ENCODE results near the gene IREB2.
"Not testable (repeated sequence)": the region's sequence is repeated elsewhere in the genome, so short reads cannot be mapped to it uniquely, and the experiment has no call there.

IREB2 gene

DNA sequence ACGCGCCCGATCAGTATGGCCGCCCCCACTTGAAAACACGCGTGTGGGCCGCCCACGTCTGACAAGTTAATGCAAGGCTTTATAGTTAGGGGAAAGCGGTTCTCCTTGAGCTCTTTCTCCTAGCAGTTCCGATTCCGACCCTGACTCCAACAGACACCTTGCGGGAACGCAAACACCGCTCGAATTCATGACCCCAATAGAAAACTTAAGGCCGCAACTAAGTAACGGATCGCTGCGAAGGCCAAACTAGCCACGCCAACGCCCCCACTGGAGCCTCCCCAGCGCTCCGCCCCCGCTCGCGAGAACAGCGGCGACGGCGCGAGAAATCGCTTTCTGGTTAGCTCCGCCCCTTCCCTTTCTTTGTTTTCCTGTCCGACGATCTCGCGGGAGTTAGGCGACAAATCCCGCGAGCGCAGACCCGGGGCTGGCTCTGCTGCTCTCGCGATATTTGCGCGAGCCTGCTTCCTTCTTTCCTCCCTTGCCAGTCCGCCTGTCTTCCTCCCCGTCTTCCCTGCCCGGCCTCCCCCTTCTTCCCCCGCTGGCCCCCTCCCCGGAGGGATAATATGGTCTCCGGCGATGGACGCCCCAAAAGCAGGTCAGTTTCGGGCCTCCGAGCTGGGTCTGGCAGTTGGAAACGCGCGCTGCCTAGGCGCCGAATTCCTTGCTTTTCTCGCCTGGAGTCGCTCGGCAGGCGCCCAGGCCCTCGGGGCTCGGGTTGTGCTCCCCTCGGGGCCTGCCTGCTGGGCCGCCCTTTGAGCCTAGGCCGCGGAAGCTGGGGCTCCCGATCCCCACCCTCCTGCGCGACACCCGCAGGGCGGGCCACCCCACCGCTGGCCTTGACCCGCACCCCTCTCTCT, at the start of gene IREB2:
TSS of gene IREB2 (plus strand) at position 455 of the 857 bp plus-strand sequence. CDS start at position 577, 122 bp downstream.
- peak; percentile 97 for DNase-seq

GRCh38 chr15:78388865-78389264, 49.2 kb upstream of the IREB2 start:
- no peak for DNase-seq

GRCh38 chr15:78389322-78389721, 48.7 kb upstream of the IREB2 start:
- DNase-seq: no peak

- DNase-seq: no peak
Measured at GRCh38 chr15:78389738-78390137, 48.3 kb upstream of the IREB2 start.

DNA sequence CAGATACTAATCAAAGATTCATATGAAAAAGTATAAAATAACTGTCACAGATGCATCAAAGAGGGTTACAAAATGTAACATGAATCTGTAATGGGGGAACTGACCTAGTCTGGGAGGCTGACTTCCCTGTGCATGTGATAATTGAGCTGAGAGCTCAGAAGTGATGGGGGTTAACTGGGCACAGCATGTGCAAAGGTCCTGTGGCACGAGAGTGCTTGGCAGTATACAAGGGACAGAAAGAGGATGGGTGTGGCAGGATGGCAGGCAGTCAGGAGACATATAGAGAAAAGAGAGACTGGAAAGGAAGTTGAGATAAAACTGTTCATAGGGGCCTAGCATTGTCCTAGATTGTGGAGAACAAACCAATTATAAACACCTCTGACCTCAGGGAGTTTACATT, 47.8 kb upstream of the IREB2 start:
- DNase-seq: no peak

- no peak for DNase-seq
Measured at GRCh38 chr15:78390826-78391225, 47.2 kb upstream of the IREB2 start.

DNA sequence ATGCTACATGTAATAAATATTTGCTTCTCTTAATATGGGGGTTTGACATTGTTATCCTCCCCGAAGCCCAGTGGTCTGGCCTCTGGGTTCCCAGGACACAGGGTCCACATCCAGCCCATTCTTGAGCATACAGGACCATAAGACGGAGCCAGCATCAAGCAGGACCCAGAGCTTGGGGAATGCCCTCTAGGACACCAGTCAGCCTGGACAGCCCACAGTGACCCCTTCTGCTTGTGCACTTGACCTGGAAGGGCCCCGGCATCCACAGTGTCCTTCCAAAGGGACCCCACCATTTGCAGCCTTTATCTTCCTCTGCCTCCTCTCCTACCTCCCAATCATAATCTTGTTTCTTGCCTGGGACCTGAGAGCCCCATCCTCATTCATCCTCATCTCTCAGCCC, 46.2 kb upstream of the IREB2 start:
- DNase-seq: no peak

GRCh38 chr15:78392430-78392829, 45.6 kb upstream of the IREB2 start:
- no peak for DNase-seq

DNA sequence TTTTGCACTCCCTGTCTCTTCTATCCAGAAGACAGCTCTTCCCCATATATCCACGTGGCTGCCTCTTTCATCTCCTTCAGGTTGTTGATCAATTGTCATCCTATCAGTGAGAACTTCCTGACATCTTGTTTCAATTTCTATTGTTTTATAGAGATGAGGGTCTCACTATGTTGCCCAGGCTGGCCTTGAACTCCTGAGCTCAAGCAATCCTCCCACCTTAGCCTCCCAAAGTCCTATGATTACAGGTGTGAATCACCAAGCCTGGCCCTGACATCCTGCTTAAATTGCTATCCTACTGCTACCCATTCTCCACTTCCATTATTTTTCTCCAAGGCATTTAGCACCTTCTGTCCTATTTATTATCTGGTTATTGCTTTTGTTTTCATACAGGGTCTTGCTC, 44.9 kb upstream of the IREB2 start:
- DNase-seq: no peak

- no peak for DNase-seq
Measured at GRCh38 chr15:78394026-78394425, 44.0 kb upstream of the IREB2 start.

- DNase-seq: no peak
Measured at GRCh38 chr15:78394981-78395616, 42.9 kb upstream of the IREB2 start.

DNA sequence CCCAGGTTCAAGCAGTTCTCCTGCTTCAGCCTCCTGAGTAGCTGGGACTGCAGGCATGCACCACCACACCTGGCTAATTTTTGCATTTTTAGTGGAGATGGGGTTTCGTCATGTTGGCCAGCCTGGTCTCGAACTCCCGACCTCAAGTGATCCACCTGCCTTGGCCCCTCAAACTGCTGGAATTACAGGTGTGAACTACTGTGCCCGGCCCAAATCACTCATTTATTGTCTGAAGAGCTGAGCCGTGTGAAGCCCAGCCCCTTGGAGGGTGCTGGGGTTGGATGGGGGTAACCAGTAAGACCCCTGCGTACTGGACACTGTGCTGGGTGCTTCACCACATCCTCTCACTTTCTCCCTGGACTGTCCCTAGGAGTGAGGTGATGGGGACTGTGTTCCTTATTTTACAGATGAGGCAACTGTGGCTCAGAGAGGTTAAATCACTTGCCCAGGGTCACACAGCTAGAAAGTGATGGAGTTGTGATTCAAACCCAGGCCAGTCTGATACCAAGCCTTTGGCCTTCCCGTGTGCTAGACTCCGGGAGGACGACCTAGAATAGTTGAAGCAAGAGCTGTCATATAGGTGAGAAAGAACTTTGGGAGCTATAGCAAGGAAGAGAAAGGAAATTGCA, 41.7 kb upstream of the IREB2 start:
- no peak for DNase-seq

DNA sequence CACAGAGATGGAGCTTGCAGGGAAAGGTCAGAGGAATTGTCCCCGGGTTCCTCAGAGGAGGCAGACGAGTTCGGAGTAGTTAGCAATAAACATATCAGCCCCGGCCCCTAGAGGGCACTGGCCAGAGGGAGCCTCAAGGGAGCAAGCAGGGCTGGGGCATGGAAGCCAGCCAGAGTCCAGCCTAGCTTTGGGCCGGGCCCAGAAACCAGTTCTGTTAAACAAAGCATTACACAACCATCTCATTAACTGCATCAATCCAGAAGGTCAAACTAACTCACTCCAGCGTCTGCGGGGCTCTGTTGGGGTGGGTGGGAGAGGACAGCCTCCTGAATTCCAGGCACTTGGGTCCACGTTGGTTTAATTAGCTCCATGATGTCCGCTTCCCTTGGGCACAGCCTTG, 41.0 kb upstream of the IREB2 start:
- DNase-seq: no peak

GRCh38 chr15:78397382-78397781, 40.6 kb upstream of the IREB2 start:
- no peak for DNase-seq

DNA sequence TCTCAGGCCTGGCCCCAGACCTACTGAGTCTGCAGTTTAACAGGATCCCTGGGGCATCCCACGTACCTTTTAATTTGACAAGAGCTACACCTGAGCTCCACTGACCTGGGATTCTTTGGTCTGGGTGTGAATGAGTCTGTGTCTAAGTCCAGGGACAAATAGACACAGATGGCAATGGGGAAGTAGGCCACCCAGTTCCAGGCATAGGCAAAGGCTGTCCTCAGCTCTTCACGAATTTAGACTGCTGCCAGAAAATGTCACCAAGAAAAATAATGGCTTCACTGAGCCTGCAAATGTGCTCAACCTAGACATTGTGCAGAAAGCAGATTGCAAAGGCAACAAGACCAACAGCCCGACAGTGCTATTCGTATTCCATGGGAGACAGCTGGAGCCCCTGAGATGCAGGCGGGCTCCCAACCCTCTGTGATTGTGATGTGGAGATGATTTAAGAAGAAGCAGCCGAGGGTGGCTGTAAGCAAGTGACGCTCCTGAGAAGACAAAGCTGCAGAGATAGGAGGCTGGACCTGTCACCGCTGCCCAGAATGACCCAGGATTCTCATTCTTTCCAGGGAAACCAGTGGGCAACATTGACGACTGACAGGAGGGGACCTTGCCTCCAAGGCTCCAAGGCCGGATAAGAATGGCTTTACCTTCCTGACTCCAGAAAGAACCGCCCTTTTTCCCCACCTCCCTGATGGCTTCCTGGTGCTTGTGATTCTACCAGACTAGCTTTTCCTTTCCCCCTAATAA, 39.8 kb upstream of the IREB2 start:
- no peak for DNase-seq

GRCh38 chr15:78399091-78399490, 38.9 kb upstream of the IREB2 start:
- DNase-seq: no peak

DNA sequence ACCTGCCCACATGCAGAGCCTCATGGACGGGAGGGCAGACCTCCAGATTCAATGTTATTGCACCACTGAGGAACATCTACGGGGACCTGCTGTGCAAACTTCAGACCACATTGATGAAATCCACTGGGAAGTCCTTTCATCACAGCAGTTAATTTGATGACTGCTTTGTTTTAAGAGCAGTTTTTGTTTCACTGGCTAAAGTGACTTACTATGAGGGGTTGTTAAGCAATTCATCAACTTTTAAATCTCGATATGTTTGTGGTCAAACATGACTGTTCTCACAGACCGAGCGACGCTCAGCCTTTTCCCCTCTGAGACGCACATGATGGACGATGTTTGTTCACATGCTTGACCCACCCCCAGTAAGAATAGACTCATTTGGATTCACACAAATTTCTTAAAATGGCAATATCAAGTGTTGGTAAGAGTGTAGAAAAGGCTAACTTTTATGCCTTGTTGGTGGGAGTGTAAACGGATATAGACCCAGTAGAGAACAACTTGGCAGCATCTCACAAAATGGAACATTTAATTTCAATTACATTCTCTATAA, 35.9 kb upstream of the IREB2 start:
- DNase-seq: no peak

DNA sequence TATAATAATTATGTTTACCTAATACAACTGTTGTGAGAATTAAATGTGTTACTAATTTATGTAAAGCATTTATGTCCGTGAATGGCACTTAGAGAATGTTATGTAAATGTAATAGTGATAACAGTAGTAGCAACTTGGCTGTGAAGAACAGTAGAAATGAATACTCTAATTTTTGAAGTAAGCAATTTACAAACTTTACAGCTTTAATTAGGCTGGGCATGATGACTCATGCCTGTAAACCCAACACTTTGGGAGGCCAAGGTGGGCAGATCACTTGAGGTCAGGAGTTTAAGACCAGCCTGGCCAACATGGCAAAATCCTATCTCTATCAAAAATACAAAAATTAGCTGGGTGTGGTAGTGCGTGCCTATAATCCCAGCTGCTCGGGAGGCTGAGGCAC, 33.9 kb upstream of the IREB2 start:
- no peak for DNase-seq

DNA sequence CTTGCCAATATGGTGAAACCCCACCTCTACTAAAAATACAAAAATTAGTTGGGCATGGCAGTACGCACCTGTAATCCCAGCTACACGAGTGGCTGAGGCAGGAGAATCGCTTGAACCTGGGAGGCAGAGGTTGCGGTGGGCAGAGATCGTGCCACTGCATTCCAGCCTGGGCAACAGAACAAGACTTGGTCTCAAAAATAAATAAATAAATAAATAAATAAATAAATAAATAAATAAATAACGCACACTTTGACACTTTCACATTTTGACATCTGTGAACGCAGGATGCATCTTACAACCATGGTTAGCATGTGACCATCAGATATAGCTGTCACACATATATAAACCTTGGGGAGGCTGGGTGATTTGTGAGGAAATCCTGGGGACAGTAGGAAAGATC, 33.2 kb upstream of the IREB2 start:
- not testable (repeated sequence) for DNase-seq

DNA sequence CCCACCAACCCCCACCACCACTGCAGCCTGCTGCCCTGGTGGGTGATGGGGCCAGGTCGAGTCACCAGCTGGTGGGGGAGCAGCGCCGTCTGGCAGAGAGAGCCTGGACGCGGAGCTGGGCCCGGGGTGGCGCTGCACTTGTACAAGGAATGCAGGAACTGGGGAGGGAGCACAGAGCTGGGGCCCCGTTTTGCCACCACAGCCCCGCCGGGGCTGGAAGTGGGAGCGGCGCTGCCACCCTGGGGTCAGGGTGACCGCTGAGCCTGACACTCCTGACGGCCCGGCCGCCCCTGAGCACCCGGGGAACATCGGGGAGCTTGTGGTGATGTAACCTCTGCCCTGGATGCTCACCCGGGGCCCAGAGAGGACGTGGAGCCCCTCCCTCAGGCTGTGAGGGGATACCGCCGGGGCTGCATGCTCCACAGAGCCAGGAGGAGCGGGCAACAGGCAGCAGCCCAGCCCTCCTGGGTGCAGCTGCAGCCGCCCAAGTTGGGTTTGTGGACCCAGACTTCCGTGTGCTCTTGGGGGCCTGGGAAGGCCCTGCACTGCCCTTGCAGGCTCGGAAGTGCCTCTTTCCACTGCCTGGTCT, 32.6 kb upstream of the IREB2 start:
- no peak for DNase-seq

DNA sequence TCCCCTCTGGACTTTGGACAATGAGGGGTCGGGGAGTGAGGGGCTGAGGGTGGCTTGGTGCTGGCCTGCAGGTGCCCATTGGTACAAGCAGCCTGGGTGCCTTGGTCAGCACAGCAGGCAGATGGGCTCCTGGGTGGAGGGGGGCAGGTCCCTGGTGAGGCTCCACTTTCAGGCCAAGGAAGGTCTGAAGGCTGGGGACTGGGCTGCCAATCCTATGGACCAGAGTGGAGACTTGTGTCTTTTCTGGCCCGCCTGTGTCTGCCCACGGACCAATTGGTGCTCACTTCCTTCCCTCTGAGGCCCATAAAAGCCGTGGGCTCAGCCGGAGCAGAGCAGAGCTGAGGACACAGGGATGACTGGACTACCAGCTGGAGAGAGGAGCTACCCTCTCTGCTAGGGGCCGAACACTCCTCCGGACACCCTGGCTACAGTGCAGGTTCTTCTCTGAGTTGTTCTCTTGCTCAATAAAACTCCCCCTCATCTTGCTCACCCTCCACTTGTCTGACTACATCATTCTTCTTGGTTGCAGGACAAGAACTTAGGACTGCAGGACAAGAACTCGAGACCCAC, 31.9 kb upstream of the IREB2 start:
- DNase-seq: no peak
